DOHH2 (cell line): Measurements from ENCODE around the gene MIPOL1.

Experiments used
- H3F3A ChIP-seq: fragments of 200-600 bp; sonication (generic), shearing (Covaris generic); 2 replicates; pipeline ENCODE4 v1.6.0; 2016; ENCODE audit warnings: antibody characterized with exemption, mild to moderate bottlenecking; ENCODE audit not compliant: control insufficient read depth, insufficient read depth
- H3K27ac ChIP-seq: fragments of 200-600 bp; sonication (generic); 2 replicates; pipeline ENCODE4 v1.5.1; 2014; ENCODE audit warnings: low read depth, mild to moderate bottlenecking, low read length, moderate library complexity
- H3K27me3 ChIP-seq: fragments of 200-600 bp; sonication (generic); 2 replicates; pipeline ENCODE4 v1.6.1; 2014; ENCODE audit warnings: mild to moderate bottlenecking, low read length, mixed read lengths; ENCODE audit not compliant: control insufficient read depth
- H3K36me3 ChIP-seq: fragments of 200-600 bp; sonication (generic); 2 replicates; pipeline ENCODE4 v1.6.1; 2014; ENCODE audit warnings: mild to moderate bottlenecking, low read length, moderate library complexity, mixed read lengths; ENCODE audit not compliant: control insufficient read depth
- H3K4me1 ChIP-seq: fragments of 200-600 bp; sonication (generic); 2 replicates; pipeline ENCODE4 v1.6.1; 2014; ENCODE audit warnings: mild to moderate bottlenecking, low read length, mixed read lengths; ENCODE audit not compliant: control insufficient read depth
- H3K4me2 ChIP-seq: fragments of 200-600 bp; sonication (generic); 2 replicates; pipeline ENCODE4 v1.6.0; 2014; ENCODE audit warnings: mild to moderate bottlenecking, low read length, moderate library complexity
- H3K4me3 ChIP-seq: fragments of 200-600 bp; sonication (generic); 2 replicates; pipeline ENCODE4 v1.5.1; 2014; ENCODE audit warnings: mild to moderate bottlenecking, low read length, mixed read lengths
- H3K79me2 ChIP-seq: fragments of 200-600 bp; sonication (generic); 2 replicates; pipeline ENCODE4 v1.6.1; 2014; ENCODE audit warnings: mild to moderate bottlenecking, low read length, mixed read lengths; ENCODE audit not compliant: control insufficient read depth
- H3K9me2 ChIP-seq: fragments of 200-600 bp; sonication (generic); replicated peaks from 2 replicates; pipeline ENCODE4 v1.6.1; 2014; ENCODE audit warnings: mild to moderate bottlenecking, low read length, mixed read lengths; ENCODE audit not compliant: control insufficient read depth
- H3K9me3 ChIP-seq: fragments of 200-600 bp; sonication (generic); 2 replicates; pipeline ENCODE4 v1.6.1; 2014; ENCODE audit warnings: antibody characterized with exemption, low read length, mixed read lengths; ENCODE audit not compliant: control insufficient read depth, insufficient read depth
- H4K20me1 ChIP-seq: fragments of 200-600 bp; sonication (generic); 2 replicates; pipeline ENCODE4 v1.6.0; 2014; ENCODE audit warnings: low read depth, mild to moderate bottlenecking, antibody characterized with exemption, low read length, moderate library complexity; ENCODE audit not compliant: control insufficient read depth, insufficient read depth
- EZH2phosphoT487 ChIP-seq: fragments of 200-600 bp; sonication (generic); IDR thresholded peaks from 2 replicates; pipeline ENCODE4 v1.6.1; 2017; ENCODE audit warnings: borderline replicate concordance, mild to moderate bottlenecking, antibody characterized with exemption, low read length, moderate library complexity, mixed read lengths
- TF ChIP-seq, protein P1 (sequence below): fragments of 200-600 bp; sonication (generic); IDR thresholded peaks from one replicate; pipeline ENCODE4 v1.5.1; 2014; ENCODE audit warnings: antibody characterized with exemption, mild to moderate bottlenecking, low read depth, low read length; ENCODE audit not compliant: poor library complexity, severe bottlenecking

Gene MIPOL1

DNA sequence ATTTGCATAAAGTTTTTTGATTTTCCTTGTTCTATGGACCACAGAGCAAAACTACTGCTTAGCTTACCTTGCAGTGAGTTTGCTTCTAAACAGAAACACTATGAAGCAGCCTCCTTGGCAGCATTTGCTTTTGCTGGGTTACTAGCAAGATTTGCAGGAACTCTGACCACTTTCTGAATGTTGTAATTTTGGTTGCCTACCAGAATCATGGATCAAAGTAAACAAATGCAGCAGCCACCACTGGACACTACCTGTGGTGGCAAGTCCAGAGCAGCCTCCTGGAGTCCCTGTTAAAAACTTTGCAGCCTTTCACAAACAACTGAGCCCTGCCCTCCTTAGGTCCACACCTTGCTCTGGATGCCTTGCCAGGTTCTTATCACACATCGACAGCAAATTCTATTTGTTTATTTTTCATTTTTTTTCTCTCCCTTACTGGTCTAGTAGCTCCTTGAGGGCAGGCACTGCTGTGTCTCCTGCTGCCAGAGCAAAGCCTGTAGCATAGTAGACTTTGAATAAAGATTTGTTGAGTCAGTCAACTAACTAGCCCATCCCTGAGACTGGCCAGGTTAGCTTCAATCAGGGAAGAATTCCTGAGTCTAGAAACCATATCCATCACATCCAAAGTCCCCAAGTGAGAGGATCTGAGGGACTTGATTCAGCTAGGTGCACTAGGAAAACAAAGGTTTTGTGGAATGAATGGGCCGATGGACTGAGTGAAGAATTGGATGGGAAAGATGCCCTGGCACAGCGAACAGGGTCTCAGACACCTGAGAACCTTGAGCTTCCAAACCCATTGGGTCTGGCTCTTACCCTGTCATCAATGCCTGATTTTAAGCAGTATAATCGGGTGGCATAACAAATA, 403.4 kb downstream of the MIPOL1 start:
- Histone ChIP-seq H3F3A (no peaks in the 10 kb centered on the region), H3K27me3 (no peaks in the 10 kb centered on the region)

DNA sequence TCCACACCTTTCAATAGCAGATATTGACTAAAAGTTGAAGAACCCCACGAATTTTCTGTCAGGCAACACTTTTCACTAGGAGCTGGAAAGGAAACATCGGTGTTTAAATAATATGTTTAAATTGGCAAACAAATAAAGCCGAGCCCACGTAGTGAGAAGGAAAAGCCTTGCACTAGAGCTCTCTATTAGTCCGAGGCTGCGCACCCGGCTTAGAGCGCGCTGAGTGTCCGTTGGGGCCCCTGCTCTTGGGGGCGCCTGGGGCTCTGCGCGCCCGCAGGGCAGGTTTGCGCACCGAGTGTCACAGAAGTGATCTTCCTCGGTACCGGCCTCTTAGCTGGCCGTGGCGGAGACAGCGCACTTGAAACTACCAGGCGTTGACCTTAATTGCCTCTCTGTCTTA, 404.1 kb downstream of the MIPOL1 start:
- H3K79me2 ChIP-seq = no peaks in the 10 kb centered on the region
- no peak overlapping the region for H3K4me3 ChIP-seq
- H3F3A ChIP-seq = no peaks in the 10 kb centered on the region
- H3K27me3 ChIP-seq = no peaks in the 10 kb centered on the region
- H3K36me3 ChIP-seq = no peaks in the 10 kb centered on the region
- no peaks in the 10 kb centered on the region for H4K20me1 ChIP-seq
- TF ChIP-seq, protein P1, sequence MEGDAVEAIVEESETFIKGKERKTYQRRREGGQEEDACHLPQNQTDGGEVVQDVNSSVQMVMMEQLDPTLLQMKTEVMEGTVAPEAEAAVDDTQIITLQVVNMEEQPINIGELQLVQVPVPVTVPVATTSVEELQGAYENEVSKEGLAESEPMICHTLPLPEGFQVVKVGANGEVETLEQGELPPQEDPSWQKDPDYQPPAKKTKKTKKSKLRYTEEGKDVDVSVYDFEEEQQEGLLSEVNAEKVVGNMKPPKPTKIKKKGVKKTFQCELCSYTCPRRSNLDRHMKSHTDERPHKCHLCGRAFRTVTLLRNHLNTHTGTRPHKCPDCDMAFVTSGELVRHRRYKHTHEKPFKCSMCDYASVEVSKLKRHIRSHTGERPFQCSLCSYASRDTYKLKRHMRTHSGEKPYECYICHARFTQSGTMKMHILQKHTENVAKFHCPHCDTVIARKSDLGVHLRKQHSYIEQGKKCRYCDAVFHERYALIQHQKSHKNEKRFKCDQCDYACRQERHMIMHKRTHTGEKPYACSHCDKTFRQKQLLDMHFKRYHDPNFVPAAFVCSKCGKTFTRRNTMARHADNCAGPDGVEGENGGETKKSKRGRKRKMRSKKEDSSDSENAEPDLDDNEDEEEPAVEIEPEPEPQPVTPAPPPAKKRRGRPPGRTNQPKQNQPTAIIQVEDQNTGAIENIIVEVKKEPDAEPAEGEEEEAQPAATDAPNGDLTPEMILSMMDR = no peak
- no peak for TF ChIP-seq EZH2phosphoT487
- no peak overlapping the region for H3K27ac ChIP-seq
- H3K4me2 ChIP-seq = no peak overlapping the region
- no peaks in the 10 kb centered on the region for H3K4me1 ChIP-seq
- H3K9me3 ChIP-seq = peaks cover 10% of the 10 kb centered on the region; the same call in 1 of the 2 replicates
- no peaks in the 10 kb centered on the region for H3K9me2 ChIP-seq

More for the DNA sequence above, 403.4 kb downstream of the MIPOL1 start:
- H3K4me3 ChIP-seq = no peak overlapping the region
- H3K9me3 ChIP-seq = peaks cover 14% of the 10 kb centered on the region; the same call in 1 of the 2 replicates
- no peak overlapping the region for H3K27ac ChIP-seq
- no peaks in the 10 kb centered on the region for H3K36me3 ChIP-seq
- no peaks in the 10 kb centered on the region; the same call in 1 of the 2 replicates for H3K79me2 ChIP-seq
- TF ChIP-seq EZH2phosphoT487 = no peak
- TF ChIP-seq, protein P1 = no peak
- no peaks in the 10 kb centered on the region for H3K9me2 ChIP-seq
- H3K4me2 ChIP-seq = no peak overlapping the region
- H3K4me1 ChIP-seq = no peaks in the 10 kb centered on the region
- no peaks in the 10 kb centered on the region for H4K20me1 ChIP-seq
